PFSK-1 (cell line): Measurements from ENCODE around the gene CEP152.

ENCODE experiments used
- POLR2AphosphoS5 ChIP-seq: IDR thresholded peaks from 2 replicates; pipeline ENCODE4 v1.6.1; 2012; ENCODE audit warnings: low read depth, mild to moderate bottlenecking, control low read depth, low read length, moderate library complexity
- SIN3A ChIP-seq: IDR thresholded peaks from 2 replicates; pipeline ENCODE4 v1.6.1; 2012; ENCODE audit warnings: mild to moderate bottlenecking, low read length, moderate library complexity, borderline replicate concordance; ENCODE audit not compliant: insufficient read depth
- TAF1 ChIP-seq: IDR thresholded peaks from 2 replicates; pipeline ENCODE4 v1.6.1; 2012; ENCODE audit warnings: low read length, control low read depth, borderline replicate concordance; ENCODE audit not compliant: insufficient read depth
- TF ChIP-seq, protein P1 (sequence below), 2 experiments: IDR thresholded peaks; 2 replicates each; pipeline versions ENCODE4 v1.6.1 to v1.8.0; 2011 to 2012; ENCODE audit warnings: low read depth in 2 of 2, low read length in 2 of 2, control low read depth in 1 of 2, inconsistent platforms in 1 of 2, mild to moderate bottlenecking in 1 of 2, moderate library complexity in 1 of 2; ENCODE audit not compliant: insufficient read depth in 1 of 2

DNA sequence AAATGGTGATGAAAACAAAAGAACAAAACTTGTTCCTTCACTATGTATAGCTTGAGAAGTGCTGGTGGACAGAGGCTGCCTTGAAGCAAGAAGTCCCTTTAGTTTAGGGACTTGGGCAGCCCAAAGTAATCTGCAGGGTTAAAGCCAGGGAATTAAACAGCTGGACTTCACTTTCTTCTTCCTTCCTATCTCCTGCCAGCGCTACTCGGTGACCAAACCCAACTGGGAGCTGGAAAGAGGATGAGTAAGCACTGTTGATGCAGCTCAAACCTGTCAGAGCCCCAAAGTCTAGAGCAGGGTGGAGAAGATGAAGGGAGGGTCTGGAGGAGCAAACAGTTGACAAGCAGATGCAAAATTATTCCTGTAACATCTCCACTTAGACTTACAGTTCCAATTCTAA is 92.2 kb downstream of the CEP152 start:
- TF ChIP-seq TAF1, result no peak
- TF ChIP-seq, protein P1, sequence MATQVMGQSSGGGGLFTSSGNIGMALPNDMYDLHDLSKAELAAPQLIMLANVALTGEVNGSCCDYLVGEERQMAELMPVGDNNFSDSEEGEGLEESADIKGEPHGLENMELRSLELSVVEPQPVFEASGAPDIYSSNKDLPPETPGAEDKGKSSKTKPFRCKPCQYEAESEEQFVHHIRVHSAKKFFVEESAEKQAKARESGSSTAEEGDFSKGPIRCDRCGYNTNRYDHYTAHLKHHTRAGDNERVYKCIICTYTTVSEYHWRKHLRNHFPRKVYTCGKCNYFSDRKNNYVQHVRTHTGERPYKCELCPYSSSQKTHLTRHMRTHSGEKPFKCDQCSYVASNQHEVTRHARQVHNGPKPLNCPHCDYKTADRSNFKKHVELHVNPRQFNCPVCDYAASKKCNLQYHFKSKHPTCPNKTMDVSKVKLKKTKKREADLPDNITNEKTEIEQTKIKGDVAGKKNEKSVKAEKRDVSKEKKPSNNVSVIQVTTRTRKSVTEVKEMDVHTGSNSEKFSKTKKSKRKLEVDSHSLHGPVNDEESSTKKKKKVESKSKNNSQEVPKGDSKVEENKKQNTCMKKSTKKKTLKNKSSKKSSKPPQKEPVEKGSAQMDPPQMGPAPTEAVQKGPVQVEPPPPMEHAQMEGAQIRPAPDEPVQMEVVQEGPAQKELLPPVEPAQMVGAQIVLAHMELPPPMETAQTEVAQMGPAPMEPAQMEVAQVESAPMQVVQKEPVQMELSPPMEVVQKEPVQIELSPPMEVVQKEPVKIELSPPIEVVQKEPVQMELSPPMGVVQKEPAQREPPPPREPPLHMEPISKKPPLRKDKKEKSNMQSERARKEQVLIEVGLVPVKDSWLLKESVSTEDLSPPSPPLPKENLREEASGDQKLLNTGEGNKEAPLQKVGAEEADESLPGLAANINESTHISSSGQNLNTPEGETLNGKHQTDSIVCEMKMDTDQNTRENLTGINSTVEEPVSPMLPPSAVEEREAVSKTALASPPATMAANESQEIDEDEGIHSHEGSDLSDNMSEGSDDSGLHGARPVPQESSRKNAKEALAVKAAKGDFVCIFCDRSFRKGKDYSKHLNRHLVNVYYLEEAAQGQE (IDR thresholded peaks at IDR 0.05; ENCODE audit: insufficient read depth in 1 of 2, low read depth in 2 of 2, low read length in 2 of 2), result 0 out of 4 replicates have a peak, but pooled peaks of 1 of the 2 experiments have one; percentile 12
- TF ChIP-seq SIN3A, result no peak
- no peak for TF ChIP-seq POLR2AphosphoS5
